SK-N-MC (cell line): ENCODE data around the gene SPANXN4.

Experiments used
- EZH2 ChIP-seq: fragments of 200-600 bp; sonication (generic); IDR thresholded peaks from one replicate; pipeline ENCODE4 v1.6.1; 2017; ENCODE audit warnings: antibody characterized with exemption
- POLR2AphosphoS5 ChIP-seq: IDR thresholded peaks from 2 replicates; pipeline ENCODE4 v1.6.1; 2012; ENCODE audit warnings: mild to moderate bottlenecking, low read depth, low read length, borderline replicate concordance

- no peak for TF ChIP-seq POLR2AphosphoS5
- no peak for TF ChIP-seq EZH2
Observed at GRCh38 chrX:142998447-142999198, 27.1 kb upstream of the SPANXN4 start.
